GM21515 (cell line): ENCODE results near the gene NR4A1.

Experiments used
- ATAC-seq: cut with Tn5 transposase; IDR thresholded peaks from one replicate; pipeline ENCODE4 v1.9.1; 2021; ENCODE audit not compliant: unreplicated experiment

The NR4A1 gene

DNA sequence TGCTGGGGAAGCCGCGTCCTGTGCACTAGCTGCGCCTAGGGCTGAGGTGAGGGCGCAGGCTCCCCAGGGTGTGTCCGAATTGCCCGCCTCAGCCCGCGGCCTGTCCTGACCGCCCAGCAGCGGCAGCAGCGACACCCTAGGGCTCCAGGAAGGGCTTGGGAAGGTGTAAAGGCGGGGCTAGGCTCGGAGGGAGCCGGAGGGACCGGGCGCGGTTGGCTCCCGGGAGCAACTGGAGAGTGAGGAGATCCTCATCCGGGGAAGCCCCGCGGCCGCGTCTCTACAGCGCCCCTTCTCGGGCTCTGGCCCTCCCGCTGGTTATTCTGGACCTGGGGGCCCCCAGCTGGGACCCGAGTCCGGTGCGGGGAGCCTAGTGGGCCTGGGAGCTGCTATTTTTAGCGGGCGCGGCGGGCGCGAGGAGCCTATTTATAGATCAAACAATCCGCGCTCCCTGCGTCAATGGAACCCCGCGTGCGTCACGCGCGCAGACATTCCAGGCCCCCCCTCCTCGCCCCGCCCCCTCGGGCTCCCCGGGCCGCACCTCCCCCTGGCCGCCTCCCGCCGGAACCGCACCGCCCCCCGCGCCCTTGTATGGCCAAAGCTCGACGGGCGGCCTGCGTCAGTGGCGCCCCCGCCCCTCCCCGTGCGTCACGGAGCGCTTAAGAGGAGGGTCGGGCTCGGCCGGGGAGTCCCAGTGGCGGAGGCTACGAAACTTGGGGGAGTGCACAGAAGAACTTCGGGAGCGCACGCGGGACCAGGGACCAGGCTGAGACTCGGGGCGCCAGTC, at the start of gene NR4A1:
Gene NR4A1 (plus strand): TSS at position 685 of the 784 bp plus-strand sequence. CDS start 2,887 bp downstream, outside the sequence.
- ATAC-seq, result peak; percentile 83

DNA sequence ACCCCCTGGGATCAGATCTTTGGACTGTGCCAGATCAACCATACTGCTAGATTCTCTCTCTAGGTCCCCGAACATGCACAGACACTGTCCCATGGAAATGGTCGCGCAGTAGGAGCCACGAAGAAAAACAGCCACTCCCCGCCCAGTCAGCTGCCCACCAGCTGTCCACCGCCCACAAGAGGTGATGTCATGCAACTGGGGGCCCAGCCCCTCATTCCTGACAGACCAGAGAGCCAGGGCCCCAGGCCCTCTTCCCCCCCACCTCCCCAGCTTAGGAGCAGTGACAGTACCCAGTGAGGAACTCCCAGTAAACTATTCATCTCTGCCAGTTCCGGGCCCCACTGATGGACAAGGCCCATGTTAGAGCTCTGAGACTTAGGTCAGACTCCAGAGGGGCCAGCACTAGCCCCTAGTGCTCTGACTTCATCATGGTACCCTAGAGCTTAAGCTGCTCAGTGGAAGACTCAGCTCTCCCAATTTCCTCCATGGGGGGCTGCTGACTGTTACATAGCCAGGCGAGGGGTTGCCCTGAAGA, 48.2 kb upstream of the NR4A1 start:
- no peak for ATAC-seq

DNA sequence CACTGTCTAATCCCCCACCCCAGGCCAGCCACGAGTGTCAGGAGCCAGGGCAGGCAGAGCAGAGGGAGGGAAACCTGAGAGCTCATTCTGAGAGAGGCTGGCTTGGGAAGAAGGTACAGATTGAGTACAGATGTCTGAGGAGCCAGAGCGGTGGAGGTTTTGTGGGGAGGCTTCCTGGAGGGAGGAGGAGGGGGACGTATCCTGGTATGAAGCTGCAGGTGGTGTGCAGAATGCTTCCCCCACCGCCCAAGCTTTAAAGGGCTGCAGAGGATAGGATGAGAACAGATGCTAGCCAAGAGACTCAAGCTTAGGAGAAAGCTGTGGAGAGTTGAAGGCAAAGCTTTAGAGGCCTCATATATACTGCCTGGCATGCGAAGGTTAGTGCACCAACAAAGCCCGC, 47.7 kb upstream of the NR4A1 start:
- no peak for ATAC-seq

DNA sequence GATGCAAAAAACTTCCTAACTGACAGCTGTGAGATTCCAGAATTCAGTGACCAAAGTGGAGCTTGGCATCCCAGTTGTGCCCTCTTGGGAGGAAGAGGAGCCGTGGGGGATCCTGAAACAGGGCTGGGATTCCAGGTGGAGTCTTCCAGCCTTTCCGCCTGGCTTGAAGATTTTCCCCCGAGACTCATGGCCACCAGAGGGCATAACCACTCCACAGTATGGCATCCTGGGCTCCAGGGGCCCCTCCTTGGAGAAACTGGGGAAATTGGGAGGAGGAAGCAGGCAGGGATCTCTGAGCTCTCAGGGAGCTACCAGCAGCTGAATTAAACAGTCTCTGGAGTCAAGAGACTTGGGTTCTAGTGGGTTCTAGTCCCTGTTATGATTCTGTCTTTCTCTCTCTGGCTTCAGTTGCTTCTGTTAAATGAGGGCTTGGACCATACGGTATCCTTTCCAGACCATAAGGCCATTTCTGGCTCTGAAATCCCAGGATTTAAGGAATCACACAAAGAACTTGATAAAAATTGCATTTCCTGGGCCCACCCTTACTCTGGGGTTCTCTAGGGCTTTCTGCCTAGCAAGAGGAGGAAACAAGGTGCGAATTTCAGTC, 47.1 kb upstream of the NR4A1 start:
- no peak for ATAC-seq

DNA sequence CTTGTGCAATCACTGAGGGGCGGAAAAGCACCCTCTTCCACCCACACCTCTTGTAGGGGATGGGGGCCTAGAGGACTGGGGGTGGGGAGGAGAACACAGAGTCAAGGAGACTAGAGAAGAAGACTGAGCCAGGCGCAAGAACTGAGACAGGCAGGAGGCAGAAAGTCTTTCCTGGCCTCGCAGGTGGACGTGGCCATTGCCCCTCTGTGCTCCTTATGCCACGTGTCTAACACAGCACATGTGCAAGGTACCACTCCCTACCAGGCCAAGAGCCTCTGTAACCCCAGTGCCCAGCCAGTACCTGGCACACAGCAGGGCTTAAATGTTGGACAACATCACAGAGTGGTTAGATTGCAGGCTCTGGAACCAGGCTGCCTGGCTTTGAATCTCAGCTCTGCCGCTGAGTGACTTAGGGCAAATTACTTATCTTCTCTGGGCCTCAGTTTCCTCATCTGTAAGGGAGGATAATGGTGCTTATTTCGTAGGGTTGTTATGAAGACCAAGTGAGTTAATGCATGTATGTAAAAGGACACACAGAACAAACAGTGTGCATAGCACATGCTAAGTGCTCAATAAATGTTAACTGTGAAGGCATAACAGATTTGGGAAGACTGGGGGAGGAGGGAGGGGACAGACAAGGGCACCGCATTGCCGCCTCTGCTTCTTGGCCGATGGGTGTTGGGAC, 45.9 kb upstream of the NR4A1 start:
- no peak for ATAC-seq

DNA sequence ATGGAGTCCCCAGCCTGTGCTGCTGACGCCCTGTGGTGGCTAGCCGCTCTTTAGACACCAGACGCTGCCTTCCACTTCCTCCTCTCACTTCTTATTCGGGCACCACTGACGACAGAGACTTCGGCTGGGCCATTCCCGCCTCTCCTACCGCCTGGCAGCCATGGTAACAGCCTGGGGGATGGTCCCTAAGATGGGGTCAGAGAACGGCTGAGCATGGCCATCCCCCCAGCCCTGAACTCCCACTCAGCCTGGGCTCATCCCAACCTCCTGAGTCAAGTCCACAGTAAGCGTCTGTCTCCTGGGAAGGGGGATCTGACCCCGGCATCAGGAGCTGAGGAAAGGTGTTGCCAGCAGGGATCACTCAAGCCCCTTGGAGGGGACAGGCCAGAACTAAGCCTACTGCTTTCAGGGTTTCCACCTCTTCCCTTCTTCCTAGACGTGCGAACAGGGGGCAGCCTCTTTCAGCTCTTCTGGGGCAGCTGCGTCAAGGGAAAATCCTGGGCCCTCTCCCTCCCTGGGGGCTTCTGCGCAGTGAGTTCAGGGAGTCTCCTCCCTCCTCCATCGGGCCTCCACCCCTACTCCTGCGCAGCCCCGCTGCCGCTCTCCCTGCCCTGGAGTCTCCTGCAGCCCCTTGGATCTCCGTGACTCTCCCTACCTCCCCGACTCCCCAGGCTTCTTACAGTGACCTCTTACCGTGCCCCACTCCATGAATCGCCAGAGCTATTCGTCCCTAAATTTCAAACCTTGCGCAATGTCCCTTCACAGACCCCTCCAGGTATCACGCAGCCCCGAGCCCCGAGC, 45.1 kb upstream of the NR4A1 start:
- ATAC-seq, result no peak

DNA sequence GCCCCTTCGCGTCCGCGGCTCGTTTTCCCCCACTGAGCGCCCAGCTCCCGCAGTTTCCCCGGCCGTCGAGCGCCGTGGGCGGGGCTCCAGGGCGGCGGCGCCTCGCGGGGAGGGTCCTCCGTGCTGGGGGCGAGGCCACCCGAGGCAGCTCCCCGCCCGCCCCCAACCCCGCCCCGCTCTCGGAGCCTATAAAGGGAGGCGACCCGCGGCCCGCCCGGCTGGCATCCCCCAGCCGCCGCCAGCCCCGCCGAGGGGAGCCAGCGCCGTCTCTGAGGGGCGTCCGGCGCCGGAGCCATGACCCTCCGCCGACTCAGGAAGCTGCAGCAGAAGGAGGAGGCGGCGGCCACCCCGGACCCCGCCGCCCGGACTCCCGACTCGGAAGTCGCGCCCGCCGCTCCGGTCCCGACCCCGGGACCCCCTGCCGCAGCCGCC, 44.5 kb upstream of the NR4A1 start, which contains the start of gene TAMALIN:
Gene TAMALIN (plus strand): TSS at position 221 of the 432 bp plus-strand sequence. CDS start 74 bp downstream, at position 295.
- ATAC-seq, result no peak

DNA sequence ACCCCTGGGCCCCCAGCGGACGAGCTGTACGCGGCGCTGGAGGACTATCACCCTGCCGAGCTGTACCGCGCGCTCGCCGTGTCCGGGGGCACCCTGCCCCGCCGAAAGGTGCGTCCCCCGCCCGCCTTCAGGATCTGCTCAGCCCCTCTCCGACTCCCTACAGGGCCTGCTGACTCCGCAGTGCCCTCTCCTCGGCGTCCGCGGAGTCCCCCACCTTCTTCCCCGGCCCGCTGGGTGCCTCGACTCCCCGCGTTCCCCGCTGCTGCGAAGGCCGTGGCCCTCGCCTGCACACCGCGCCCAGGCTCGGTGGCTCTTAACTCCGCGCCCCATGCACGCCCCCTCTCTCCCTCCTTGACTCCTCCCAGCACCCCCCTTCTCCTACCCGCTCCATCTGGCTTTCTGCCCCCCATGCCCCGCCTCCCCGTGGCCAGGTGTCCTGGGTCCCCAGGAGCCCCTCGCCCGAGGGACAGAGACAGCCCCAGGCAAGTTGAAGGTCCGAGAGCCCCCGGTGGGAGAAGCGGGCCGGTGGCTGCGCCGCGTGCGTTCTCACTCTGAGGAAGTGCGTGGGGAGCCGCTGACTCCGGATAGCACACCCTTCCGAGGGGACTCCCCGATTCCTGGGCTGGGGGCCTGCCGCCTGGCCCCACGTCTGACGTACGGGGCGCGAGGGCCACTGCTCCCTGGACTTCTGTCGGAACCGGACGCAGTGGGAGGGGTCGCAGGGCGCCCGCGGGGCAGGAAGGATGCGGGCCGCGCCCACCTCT, 43.9 kb upstream of the NR4A1 start:
- ATAC-seq, result no peak

DNA sequence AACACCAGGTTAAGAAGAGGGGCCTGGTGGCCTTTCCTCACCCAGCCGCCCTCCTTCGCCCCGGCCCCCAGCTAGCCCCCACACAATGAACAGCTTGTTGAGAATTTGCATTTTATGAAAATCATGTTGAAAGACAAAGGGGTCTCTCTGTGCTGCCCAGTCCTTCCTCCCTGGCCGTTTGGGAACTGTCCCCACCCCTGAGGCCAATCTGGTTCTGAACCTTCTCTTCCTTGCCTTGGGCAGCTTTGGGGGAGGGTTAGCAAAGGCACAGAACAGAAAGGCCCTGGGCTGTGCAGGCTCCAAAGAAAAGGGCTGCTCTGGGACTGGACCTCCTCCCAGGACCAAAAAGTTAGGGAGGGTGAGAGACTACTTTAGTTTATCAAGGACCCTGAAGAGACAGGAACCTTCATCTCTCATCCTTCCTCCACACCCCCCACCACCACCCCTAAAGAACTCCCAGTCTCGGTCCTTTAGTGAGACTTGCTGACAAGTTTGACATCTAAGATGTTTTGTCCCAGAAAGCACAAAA, 43.2 kb upstream of the NR4A1 start:
- no peak for ATAC-seq

DNA sequence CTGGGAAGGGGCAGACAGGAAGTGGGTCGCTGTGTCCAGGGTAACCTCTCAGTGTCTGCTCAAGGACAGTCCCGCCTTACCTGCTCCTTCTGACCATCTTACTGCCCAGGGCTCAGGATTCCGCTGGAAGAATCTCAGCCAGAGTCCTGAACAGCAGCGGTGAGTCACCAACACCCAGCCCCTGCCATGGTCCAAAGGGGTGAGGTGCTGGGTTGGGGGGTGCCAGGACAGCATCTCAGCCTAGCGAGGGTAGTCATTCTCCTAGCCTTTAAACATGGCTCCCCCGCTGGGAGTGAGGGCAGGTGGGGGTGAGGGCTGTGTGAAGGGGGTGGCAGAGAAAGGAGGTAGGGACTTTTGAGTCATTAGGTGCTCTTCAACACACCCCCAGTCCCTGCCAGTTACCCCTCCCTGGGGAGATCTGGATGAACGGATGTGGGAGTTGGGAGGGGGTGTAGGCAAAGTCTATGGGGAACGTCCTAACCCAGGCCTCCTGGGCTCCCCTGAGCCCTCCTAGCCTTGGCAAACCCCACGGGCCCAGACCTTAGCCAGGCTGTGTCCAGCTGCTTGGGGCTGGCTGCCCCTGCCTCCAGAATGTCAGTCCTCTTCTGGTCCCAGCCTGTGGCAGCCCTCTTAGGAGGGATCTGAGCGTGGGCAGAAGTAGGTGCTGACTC, 42.0 kb upstream of the NR4A1 start:
- ATAC-seq, result no peak

DNA sequence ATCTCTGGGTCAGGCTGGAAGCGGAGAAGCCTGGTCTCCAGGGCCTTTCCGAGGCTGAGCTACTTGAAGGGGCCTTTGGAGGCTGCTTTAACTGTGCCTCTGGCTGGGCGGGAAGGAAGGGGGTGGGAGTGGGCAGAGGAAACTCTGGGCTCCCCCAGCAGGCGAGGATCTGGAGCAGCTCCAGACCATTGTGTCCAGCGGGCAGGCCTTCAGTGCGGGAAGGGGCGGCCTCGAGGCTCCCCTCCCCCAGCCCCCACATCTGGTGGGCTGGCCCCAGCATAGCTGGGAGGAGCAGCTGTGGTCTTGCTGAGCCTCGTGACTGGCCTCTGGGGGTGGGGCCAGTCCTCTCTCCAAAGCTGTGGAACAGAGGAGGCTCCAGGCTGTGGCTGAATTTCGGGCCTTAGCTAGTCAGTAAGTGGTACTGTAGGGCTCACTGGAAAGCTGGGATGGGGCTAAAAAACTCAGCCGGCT, 41.1 kb upstream of the NR4A1 start:
- ATAC-seq, result no peak

DNA sequence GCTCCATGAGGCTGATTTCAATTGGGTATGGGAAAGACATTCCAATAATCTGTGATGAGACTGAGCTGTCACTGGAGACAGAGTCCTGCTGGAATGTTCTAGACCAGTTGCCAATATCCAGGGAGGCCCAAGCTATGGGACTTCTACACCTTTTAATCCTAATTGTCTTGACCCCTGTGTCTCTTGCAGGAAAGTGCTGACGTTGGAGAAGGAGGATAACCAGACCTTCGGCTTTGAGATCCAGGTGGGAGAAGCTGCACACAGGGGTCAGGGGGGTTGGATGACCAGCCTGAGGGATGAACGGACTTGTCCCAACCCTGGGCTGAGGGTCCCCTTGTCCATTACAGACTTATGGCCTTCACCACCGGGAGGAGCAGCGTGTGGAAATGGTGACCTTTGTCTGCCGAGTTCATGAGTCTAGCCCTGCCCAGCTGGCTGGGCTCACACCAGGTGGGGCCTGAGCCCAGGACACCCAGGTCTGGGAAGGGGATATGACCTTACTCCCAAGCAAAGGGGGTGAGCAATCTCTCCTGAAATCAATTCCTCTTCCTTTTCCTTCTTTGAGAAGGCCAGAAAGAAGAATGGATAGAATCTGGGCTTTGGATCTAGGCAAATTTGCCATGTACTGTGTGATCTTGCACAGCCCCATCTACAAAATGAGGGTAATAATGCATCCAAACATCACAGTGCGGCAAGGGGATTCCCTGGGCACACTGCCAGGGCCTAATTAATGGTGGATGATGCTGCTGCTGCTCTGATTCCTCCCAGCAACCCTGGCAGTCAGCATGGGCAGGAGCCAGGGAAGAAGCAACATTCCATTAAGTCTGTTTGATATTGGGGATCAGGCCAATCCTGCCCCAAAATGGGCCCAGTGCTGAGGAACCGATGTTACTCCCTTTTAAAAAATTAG, 40.3 kb upstream of the NR4A1 start:
- ATAC-seq, result no peak

DNA sequence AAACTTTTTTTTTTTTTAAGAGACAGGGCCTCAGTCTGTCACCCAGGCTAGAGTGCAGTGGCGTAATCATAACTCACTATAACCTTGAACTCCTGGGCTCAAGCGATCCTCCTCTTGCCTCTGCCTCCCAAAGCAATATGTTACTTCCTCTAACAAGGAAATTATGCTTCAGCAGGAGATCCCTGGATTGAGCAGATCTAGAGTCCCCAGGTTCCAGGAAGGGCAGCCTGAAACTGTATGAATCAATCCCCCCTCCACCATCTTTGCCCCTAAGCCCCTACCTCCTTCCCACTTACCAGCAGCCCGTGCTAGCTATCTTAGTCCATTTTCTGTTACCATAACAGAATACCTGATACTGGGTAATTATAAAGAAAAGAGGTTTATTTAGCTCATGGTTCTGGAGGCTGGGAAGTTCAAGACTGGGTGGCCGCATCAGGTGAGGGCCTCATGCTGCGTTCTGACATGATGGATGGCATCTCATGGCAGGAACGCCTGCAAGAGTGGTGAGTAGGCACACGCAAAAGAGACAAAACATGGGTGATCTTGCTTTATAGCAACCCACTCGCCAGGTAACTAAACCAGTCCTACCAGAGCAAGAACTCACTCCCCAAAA, 39.5 kb upstream of the NR4A1 start:
- no peak for ATAC-seq

DNA sequence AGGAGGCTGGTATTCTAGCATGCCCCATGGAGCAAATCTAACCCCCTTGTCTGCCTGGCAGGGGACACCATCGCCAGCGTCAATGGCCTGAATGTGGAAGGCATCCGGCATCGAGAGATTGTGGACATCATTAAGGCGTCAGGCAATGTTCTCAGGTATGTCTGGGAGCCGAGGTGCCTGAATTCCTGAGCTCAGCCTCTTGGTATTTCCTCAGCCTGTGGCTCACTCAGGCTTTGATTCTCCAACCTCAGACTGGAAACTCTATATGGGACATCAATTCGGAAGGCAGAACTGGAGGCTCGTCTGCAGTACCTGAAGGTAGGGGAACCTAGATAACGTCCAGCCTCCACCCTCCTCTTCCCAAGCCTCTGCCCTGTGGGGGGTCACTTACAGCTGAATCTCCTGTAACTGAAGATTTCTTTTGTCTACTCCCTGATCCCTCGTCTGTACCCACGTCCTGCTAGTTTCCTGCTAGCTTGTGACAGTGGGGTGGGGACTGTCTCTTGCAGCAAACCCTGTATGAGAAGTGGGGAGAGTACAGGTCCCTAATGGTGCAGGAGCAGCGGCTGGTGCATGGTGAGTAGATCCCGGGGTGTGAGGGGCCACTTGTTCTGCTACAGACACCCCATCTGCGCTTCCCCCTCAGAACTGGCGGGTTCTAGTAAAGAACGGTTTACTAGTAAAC, 37.5 kb upstream of the NR4A1 start:
- ATAC-seq, result no peak

DNA sequence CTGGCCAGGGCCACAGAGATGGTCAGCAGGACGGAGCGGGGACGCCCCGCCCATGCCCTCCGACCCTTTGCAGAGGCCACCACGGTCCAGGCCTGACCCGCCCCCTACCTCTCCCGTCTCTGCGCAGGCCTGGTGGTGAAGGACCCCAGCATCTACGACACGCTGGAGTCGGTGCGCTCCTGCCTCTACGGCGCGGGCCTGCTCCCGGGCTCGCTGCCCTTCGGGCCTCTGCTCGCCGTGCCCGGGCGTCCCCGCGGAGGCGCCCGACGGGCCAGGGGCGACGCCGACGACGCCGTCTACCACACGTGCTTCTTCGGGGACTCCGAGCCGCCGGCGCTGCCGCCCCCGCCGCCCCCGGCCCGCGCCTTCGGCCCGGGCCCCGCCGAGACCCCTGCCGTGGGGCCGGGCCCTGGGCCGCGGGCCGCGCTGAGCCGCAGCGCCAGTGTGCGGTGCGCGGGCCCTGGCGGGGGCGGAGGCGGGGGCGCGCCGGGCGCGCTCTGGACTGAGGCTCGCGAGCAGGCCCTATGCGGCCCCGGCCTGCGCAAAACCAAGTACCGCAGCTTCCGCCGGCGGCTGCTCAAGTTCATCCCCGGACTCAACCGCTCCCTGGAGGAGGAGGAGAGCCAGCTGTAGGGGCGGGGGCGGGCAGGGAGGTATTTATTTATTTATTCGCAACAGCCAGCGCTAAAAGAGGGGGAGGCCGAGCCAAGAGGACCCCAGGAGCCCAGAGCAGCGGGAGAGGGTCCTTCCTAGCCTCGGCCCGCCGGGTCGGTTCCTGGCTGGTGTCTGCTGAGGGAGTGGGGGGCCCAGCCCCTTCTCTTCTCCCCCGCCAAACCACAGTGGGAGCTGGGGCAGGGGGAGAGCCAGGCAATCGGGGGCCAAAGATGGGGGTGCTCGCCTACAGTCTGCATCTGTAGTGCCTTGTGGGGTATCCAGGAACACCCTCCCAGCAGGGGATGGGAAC, 36.4 kb upstream of the NR4A1 start:
- no peak for ATAC-seq

DNA sequence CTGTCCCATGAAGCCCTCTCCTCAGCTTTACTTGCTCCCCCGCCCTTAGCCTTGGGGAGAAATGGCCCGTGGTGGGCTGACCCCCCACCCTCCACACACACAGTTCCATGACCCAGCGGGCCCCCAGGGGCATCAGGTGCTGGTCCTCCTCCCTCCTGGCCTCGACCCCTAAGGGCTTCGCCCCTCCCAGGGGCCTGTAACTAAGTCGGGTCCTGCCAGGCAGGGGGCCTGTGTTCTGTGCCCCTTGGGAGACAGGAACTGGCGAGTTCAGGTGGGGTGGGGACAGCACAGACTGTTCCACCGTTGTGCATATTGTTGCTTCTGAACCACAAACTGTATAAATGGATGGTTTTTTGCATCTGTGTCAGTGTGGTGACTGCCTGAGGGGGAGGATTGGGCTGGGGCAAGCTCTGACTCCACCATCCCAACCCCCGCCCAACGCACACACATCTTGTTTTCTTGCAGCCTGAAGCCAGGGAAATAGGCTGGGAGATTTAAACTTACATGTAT, 35.7 kb upstream of the NR4A1 start:
- ATAC-seq, result no peak
